SK-N-SH (cell line): ENCODE results near the gene INPPL1.

ENCODE experiments used
- CTCF ChIP-seq: fragments of 200-600 bp; sonication (generic); IDR thresholded peaks from 2 replicates; pipeline ENCODE4 v1.6.1; 2017; ENCODE audit warnings: antibody characterized with exemption, mild to moderate bottlenecking, moderate library complexity
- GABPA ChIP-seq: IDR thresholded peaks from 2 replicates; pipeline ENCODE4 v1.4.0; 2012; ENCODE audit warnings: low read depth, mild to moderate bottlenecking
- JUND ChIP-seq: IDR thresholded peaks from 2 replicates; pipeline ENCODE4 v1.4.0; 2012
- POLR2AphosphoS5 ChIP-seq: IDR thresholded peaks from 2 replicates; pipeline ENCODE4 v1.6.1; 2012; ENCODE audit warnings: low read depth, low read length
- RCOR1 ChIP-seq: fragments of 150-350 bp; IDR thresholded peaks from 2 replicates; pipeline ENCODE4 v1.6.1; 2017; ENCODE audit warnings: antibody characterized with exemption, low read length
- SIN3A ChIP-seq: IDR thresholded peaks from 2 replicates; pipeline ENCODE4 v1.6.1; 2012; ENCODE audit warnings: low read depth, mild to moderate bottlenecking, low read length, moderate library complexity, borderline replicate concordance
- SMC3 ChIP-seq: IDR thresholded peaks from 2 replicates; pipeline ENCODE4 v1.6.1; 2012; ENCODE audit warnings: low read depth, low read length, improper control_type of control experiment
- TAF1 ChIP-seq: IDR thresholded peaks from 2 replicates; pipeline ENCODE4 v1.6.1; 2012; ENCODE audit warnings: low read depth, mild to moderate bottlenecking, low read length, moderate library complexity, borderline replicate concordance

DNA sequence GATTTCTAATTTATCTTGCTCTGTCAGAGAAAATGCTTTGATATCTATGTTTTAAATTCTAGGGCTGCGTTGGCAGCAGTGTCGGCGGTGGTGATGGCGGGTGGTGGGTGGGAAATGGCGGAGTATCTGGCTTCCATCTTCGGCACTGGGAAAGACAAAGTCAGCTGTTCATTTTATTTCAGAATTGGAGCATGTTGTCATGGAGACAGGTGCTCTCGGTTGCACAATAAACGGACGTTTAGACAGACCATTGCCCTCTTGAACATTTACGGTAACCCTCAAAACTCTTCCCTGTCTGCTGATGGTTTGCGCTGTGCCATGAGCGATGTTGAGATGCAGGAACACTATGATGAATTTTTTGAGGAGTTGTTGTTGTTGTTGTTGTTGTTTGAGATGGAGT lies 55.5 kb downstream of the INPPL1 start:
- TF ChIP-seq SMC3 (no peak), RCOR1 (no peak), GABPA (no peak), POLR2AphosphoS5 (no peak), TAF1 (no peak), JUND (no peak), SIN3A (no peak), CTCF (no peak)
